Spinal cord (tissue), 10 donors: ENCODE results near the gene LHFPL4. TPM values are rescaled to one million over a fixed set of nuclear protein-coding genes. Genes with fewer than 3 reads are reported as not detected.
"Not testable (repeated sequence)": the region's sequence is repeated elsewhere in the genome, so short reads cannot be mapped to it uniquely, and the experiment has no call there.

Experiments used
- DNase-seq, 6 donors: peaks; one replicate each; pipeline versions ENCODE4 v3.0.0 to v3.0.0-alpha.2; 2013 to 2015; ENCODE audit warnings: low spot score in 6 of 6, low read depth in 4 of 6
- H3K27ac ChIP-seq: one replicate; pipeline ENCODE4 v1.5.1; 2013; ENCODE audit warnings: low read depth, low read length, control low read depth
- H3K27me3 ChIP-seq: one replicate; pipeline ENCODE4 v1.6.1; 2013; ENCODE audit warnings: low read length; ENCODE audit not compliant: control insufficient read depth, insufficient read depth
- H3K36me3 ChIP-seq: one replicate; pipeline ENCODE4 v1.6.1; 2013; ENCODE audit warnings: low read length; ENCODE audit not compliant: control insufficient read depth, insufficient read depth
- H3K4me1 ChIP-seq: one replicate; pipeline ENCODE4 v1.6.1; 2013; ENCODE audit warnings: low read length; ENCODE audit not compliant: control insufficient read depth, insufficient read depth
- H3K4me3 ChIP-seq: one replicate; pipeline ENCODE4 v1.5.1; 2013; ENCODE audit warnings: low read depth, low read length, control low read depth
- H3K9me3 ChIP-seq: one replicate; pipeline ENCODE4 v1.6.1; 2013; ENCODE audit warnings: low read length; ENCODE audit not compliant: control insufficient read depth, insufficient read depth
- WGBS: methylation state at CpG from one replicate; pipeline ENCODE4 v1.1.5; 2013; ENCODE audit warnings: missing lambda C conversion rate; ENCODE audit not compliant: insufficient coverage; 5-methylcytosine and 5-hydroxymethylcytosine counted together
- polyA plus RNA-seq, 2 donors: library from polyadenylated mRNA; unstranded; fragments of 120-200 nt; gene quantifications; one replicate each; pipeline ENCODE4 v1.2.1, GENCODE V29; 2013; ENCODE audit not compliant: insufficient read length in 2 of 2
- total RNA-seq, 2 donors: library from RNA; depleted of rRNA in 1 of 2; stranded (reverse); fragments of 120-200 nt in 1 of 2; fragments of >200 nt in 1 of 2; gene quantifications; one replicate each; pipeline versions ENCODE4 v1.2.3 to v1.2.4, GENCODE V29; 2013 to 2014
- donor health status: healthy.

LHFPL4 gene
- total and polyA plus RNA-seq, 4 donors: 6.1 to 37.4 (median 23.9) TPM

DNA sequence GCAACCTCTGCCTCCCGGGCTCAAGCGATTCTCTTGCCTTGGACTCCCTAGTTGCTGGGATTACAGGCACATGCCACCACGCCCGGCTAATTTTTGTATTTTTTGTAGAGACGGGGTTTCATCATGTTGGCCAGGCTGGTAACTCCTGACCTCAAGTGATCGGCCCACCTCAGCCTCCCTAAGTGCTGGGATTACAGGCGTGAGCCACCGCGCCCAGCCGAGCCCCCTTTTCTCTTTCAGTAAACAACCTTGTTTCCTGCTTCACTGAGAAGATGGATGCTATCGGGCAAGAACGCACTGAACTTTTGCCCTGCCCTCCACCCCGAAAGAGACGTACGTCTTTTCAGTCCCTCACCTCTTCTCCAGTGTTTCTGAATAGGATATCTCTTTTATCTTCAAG, 59.6 kb downstream of the LHFPL4 start:
- not testable (repeated sequence) for H3K9me3 ChIP-seq, H3K4me1 ChIP-seq, H3K4me3 ChIP-seq, H3K36me3 ChIP-seq, H3K27ac ChIP-seq, H3K27me3 ChIP-seq, DNase-seq
- WGBS: 97% methylated on average over 12 of the region's 15 CpGs

DNA sequence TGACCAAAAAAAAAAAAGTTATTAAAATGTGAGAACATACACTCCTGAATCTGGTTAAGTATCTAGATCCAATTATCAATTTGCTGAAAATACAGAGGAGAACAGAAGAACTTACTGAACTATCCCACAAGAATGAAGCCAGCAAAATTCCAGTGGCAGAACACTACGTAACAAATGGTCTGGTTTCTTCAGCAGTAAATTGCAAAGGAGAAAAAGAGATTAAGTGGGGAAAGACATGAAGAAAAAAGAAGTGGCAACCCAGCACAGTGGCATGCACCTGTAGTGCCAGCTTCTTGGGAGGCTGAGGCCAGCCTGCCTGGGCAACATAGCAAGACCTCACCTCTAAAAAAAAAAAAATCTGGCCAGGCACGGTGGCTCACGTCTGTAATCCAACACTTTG, 62.1 kb downstream of the LHFPL4 start:
- Histone ChIP-seq H3K4me3 (no peak overlapping the region), H3K36me3 (no peaks in the 10 kb centered on the region), H3K27ac (no peak overlapping the region), H3K4me1 (no peaks in the 10 kb centered on the region), H3K27me3 (no peaks in the 10 kb centered on the region), H3K9me3 (no peaks in the 10 kb centered on the region)
- DNase-seq: no peak
- WGBS: 100% methylated on average over 1 of the region's 3 CpGs

DNA sequence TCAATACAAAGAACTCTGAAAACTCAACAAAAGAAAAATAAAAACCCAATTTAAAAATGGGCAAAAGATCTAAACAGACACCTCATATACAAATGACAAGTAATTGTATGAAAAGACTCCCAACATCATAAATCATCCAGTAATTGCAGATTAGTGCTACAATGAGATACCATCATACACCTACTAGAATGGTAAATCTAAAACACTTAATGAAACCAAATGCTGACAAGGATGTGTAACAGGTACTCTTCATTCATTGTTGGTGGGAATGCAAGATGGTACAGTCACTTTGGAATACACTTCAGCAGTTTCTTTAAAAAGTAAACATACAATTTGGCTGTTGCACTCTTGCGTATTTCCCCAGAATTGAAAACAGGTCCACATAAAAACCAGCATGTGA, 68.4 kb downstream of the LHFPL4 start:
- Histone ChIP-seq H3K27me3 (no peaks in the 10 kb centered on the region), H3K27ac (no peak overlapping the region), H3K4me1 (no peaks in the 10 kb centered on the region), H3K4me3 (no peak overlapping the region), H3K36me3 (peaks cover 16% of the 10 kb centered on the region), H3K9me3 (no peaks in the 10 kb centered on the region)
- WGBS: 100% methylated on average over 1 of the region's 1 CpG
- no peak for DNase-seq

DNA sequence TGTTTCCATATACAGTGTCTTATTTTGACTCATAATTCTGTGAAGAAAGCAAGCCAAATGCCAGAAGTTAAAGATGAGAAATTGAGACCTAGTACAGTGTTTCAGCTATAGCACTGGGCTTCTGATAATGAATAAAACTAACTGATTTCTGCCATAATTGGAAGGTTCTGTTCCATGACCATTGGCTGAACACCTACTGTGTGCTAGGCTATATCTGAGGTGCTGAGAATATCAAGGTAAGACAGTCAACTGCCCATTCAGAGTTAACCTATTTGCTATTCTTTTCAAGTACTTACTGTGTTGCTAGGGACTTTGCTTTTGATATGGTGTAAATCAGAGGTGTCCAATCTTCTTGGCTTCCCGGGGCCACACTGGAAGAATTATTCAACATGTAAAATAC, 73.4 kb downstream of the LHFPL4 start:
- H3K4me3 ChIP-seq: no peak overlapping the region
- no peak for DNase-seq
- no peaks in the 10 kb centered on the region for H3K9me3 ChIP-seq
- no peak overlapping the region for H3K27ac ChIP-seq
- peaks cover 43% of the 10 kb centered on the region for H3K36me3 ChIP-seq
- H3K27me3 ChIP-seq: no peaks in the 10 kb centered on the region
- no peaks in the 10 kb centered on the region for H3K4me1 ChIP-seq
- WGBS: no CpG with 5 or more reads among the region's 1 CpG

DNA sequence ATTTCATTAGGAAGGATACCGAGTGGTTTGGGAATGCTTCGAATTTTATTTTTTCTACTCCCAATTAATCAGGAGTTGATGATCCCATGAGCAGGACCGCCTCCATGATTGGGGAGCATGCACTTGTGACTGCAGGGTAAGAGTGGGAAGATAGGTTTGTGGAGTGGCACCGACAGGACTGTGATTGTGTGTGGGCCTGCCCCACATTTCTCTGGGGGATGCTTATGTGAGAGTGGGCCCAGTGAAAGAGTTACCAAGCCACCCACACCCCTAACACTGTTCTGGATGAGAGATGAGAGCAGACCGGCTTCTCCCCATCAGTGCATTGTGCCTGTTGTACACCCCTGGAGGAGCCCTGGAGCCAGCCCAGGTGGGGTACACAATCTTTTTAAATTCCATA, 76.7 kb downstream of the LHFPL4 start:
- no peaks in the 10 kb centered on the region for H3K9me3 ChIP-seq
- H3K36me3 ChIP-seq: peaks cover 61% of the 10 kb centered on the region
- no peak for DNase-seq
- H3K27ac ChIP-seq: no peak overlapping the region
- H3K4me1 ChIP-seq: no peaks in the 10 kb centered on the region
- H3K27me3 ChIP-seq: no peaks in the 10 kb centered on the region
- H3K4me3 ChIP-seq: no peak overlapping the region
- WGBS: 86% methylated on average over 1 of the region's 5 CpGs

DNA sequence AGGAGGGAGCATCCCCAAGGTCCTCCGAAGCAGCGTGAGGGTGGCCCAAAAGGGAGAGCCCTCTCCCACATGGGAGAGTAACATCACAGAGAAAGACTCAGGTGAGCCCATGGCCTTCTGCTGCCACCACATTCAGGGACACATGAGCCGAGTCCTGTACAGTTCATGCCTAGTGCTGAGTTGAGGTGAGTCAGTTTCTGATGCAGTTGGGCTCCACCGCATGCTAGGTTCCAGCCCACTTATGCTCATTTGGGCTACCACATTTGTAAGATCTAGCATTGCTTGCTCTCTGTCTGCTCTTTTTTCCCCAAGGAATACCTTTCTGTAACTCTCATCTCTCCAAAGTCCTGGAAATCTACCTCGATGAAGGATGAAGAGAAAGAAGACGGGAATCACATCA, 79.1 kb downstream of the LHFPL4 start:
- peaks cover 69% of the 10 kb centered on the region for H3K36me3 ChIP-seq
- no peak overlapping the region for H3K27ac ChIP-seq
- WGBS: 97% methylated on average over 5 of the region's 6 CpGs
- H3K27me3 ChIP-seq: no peaks in the 10 kb centered on the region
- DNase-seq: no peak
- no peaks in the 10 kb centered on the region for H3K4me1 ChIP-seq
- no peak overlapping the region for H3K4me3 ChIP-seq
- H3K9me3 ChIP-seq: no peaks in the 10 kb centered on the region

DNA sequence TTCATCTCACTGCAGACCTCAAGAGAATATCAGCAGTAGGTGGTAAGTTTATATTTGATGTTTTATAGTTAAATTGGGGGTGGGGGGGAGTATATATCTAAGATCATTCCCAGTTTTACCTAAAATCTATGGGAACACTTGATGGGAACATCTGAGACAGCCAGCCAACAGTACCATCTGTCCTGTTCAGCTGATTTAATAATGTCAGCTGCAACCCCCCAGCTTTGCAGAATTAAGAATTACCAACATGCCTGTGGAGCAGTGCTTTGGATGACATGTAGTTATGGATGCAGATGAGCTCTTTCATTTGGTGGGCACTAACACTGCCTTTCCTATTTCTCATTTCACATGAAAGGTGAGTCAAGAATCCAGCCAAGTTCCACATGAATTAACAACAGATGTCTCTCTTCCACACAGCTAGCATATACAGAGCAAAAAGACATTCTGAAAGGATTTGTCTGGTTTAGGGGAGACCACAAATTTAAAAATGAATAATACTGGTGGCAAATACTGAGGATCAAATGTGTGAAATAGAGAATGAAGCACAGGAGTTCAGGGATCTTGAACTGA, 80.0 kb downstream of the LHFPL4 start:
- H3K4me1 ChIP-seq: no peaks in the 10 kb centered on the region
- no peak overlapping the region for H3K4me3 ChIP-seq
- no peaks in the 10 kb centered on the region for H3K27me3 ChIP-seq
- peaks cover 69% of the 10 kb centered on the region for H3K36me3 ChIP-seq
- no peaks in the 10 kb centered on the region for H3K9me3 ChIP-seq
- H3K27ac ChIP-seq: no peak overlapping the region
- no peak for DNase-seq

DNA sequence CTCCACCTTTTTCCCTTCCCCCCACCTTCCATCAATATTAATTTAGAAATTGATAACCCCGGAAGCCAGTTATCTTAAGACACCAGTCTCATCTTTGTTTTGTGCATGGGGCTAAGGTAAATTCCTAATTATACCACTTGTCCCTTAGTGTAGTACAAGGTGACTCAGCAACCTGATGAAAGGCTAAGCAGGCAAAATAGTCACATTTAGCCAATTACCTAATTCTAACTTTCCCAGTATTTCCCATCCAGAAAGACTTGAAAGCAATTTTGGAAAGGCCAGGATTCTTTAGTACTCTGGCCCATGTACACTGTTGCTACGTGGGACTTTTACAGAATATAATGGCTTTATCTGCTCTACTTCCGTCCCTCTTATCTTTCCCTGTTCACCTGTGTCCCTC, 83.6 kb downstream of the LHFPL4 start:
- 100% methylated on average over 2 of the region's 3 CpGs for WGBS
- no peak for DNase-seq
- Histone ChIP-seq H3K27ac (no peak overlapping the region), H3K9me3 (no peaks in the 10 kb centered on the region), H3K27me3 (no peaks in the 10 kb centered on the region), H3K36me3 (peaks cover 72% of the 10 kb centered on the region), H3K4me3 (no peak overlapping the region), H3K4me1 (no peaks in the 10 kb centered on the region)

DNA sequence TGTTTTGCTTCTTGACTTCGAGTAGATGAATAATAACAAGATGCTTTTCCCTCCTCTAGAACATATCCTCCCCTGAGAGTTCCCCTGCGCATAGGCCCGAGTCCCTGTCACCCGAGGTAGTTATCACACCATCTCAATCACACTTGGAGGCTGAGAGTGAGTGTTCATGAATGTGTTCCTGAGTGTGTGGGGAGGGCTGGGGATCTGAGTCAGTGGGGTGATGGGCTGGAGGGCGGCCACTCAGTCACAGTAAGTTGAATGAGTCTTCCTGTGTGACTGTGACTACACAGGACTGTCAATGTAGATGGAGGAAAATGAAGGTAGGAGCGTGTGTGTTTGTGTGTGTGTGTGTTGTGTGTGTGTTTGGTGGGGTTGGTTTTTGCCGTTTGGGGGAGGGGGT, 85.2 kb downstream of the LHFPL4 start:
- Histone ChIP-seq H3K9me3 (no peaks in the 10 kb centered on the region), H3K27me3 (no peaks in the 10 kb centered on the region), H3K36me3 (peaks cover 65% of the 10 kb centered on the region), H3K27ac (no peak overlapping the region), H3K4me3 (no peak overlapping the region), H3K4me1 (no peaks in the 10 kb centered on the region)
- 95% methylated on average over 3 of the region's 7 CpGs for WGBS
- no peak for DNase-seq

DNA sequence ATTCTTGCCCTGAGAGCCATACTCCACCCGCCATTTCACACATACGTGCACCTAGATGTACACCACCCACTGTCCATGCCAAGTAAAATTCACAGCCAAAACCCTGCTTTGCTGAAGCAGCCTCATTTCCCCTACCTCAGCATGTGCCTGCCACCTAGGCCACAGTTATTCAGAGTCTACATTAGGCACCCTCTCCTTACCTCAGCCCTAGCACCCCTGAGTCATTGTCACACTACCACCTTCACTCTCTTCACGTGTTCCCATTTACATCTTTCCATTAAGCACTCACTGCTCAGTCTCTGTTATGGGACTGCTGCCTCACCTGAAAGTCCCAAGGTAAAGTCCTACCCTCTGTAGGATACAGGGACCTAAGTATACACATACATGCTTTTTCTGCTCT, 86.2 kb downstream of the LHFPL4 start:
- H3K27ac ChIP-seq: no peak overlapping the region
- no peaks in the 10 kb centered on the region for H3K27me3 ChIP-seq
- 97% methylated on average over 3 of the region's 3 CpGs for WGBS
- peaks cover 59% of the 10 kb centered on the region for H3K36me3 ChIP-seq
- no peak overlapping the region for H3K4me3 ChIP-seq
- no peak for DNase-seq
- H3K9me3 ChIP-seq: no peaks in the 10 kb centered on the region
- no peaks in the 10 kb centered on the region for H3K4me1 ChIP-seq
